ENCODE measurements around the gene FAM50B.
A peak's percentile ranks its signal among the peaks of the same experiment; 100 is the strongest.

FAM50B gene

DNA sequence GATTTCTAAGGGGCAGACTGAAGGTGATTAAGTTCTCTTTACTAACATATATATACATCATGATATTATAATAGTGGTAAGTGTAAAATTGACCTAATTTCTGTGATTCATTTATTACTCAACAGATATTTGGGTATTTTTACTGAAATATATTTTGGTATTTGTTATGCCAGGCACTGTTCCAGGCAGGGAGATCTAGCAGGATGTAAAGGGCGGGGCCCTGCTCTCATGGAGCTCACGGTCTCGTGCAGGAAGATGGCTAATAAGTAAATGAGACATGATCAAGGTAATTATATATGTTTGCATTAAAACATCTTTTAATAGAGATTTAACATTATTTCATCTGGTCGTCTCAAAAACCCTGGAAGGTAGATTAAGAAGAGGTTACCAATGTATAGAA lies 27.7 kb downstream of the FAM50B start:
- Histone ChIP-seq H2BK15ac (ENCODE audit: low read length) (no peak overlapping the region), H4K91ac (ENCODE audit: low read depth, low read length, poor library complexity) (no peak overlapping the region), H3K23ac (ENCODE audit: low read depth, low read length, poor library complexity) (no peak overlapping the region), H2BK120ac (ENCODE audit: low read depth, low read length) (no peak overlapping the region), H3K27ac (replicated peaks; ENCODE audit: low read length) (no peak overlapping the region), H3K9ac (ENCODE audit: low read depth, low read length, poor library complexity) (no peak overlapping the region), H3K27me3 (ENCODE audit: control insufficient read depth in 3 of 3, insufficient read depth in 3 of 3, low read depth in 1 of 3, low read length in 3 of 3) (peaks cover 0 to 2% (median 0%) of the 10 kb centered on the region in 3 experiments), H2BK5ac (ENCODE audit: low read length) (no peak overlapping the region), H3K14ac (ENCODE audit: low read length) (no peak overlapping the region), H3K4me3 (ENCODE audit: low read length in 2 of 2) (no peak overlapping the region), H3K4me1 (ENCODE audit: control insufficient read depth in 2 of 2, insufficient read depth in 1 of 2, low read depth in 1 of 2, low read length in 2 of 2) (no peaks in the 10 kb centered on the region), H3K79me1 (ENCODE audit: low read depth, low read length) (no peaks in the 10 kb centered on the region), H2AFZ (ENCODE audit: low read length) (no peak overlapping the region), H2BK12ac (ENCODE audit: low read length) (no peak overlapping the region), H2AK5ac (ENCODE audit: low read depth, low read length) (no peak overlapping the region), H3K4me2 (ENCODE audit: insufficient read depth, low read length, poor library complexity, severe bottlenecking) (no peak overlapping the region), H3K36me3 (replicated peaks in 1 of 2; ENCODE audit: control insufficient read depth in 2 of 2, insufficient read depth in 2 of 2, low read length in 2 of 2) (no peaks in the 10 kb centered on the region), H4K8ac (ENCODE audit: low read depth, low read length) (no peak overlapping the region), H3K18ac (ENCODE audit: low read length) (no peak overlapping the region), H3K9me3 (replicated peaks in 1 of 2; ENCODE audit: control insufficient read depth in 2 of 2, insufficient read depth in 1 of 2, low read depth in 1 of 2, low read length in 2 of 2) (peaks cover 0 to 3% of the 10 kb centered on the region in 2 donors), H3K4ac (ENCODE audit: low read length) (no peak overlapping the region)
- no peak for DNase-seq (ENCODE audit: low spot score)
- WGBS, 2 donors (ENCODE audit: extremely low coverage in 2 of 2, insufficient read length in 2 of 2, insufficient replicate concordance in 1 of 2) = no CpG with 5 or more reads among the region's 4 CpGs

DNA sequence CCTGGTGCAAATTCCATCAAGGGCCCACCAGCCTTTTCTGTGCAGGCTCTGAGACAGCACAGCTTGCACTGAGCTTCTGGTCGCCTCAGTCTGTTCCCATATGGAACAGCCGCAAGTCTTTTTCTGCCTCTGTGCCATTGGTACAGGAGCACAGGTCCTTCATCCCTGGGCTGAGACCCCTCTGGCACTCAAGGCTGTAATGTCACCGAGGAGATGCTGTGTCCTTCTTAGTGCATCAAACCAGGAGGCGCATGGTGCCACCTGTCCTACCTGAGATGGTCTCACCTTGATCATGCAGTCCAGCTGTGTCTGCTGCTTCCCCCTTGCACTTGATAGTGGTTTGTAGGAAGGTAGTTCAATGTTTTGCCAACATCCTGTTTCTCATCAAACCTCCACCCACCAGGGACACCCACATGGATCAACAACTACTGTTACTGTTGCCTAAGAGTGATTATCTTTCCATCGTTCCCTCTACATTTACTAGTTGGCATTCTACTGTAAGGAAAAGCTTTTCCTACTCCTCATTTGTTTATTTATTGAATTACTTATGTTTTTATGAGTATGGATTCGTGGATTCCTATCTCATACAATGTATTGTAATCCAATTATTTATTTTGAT lies 29.0 kb downstream of the FAM50B start:
- H3K23ac ChIP-seq (ENCODE audit: low read depth, low read length, poor library complexity) = no peak overlapping the region

DNA sequence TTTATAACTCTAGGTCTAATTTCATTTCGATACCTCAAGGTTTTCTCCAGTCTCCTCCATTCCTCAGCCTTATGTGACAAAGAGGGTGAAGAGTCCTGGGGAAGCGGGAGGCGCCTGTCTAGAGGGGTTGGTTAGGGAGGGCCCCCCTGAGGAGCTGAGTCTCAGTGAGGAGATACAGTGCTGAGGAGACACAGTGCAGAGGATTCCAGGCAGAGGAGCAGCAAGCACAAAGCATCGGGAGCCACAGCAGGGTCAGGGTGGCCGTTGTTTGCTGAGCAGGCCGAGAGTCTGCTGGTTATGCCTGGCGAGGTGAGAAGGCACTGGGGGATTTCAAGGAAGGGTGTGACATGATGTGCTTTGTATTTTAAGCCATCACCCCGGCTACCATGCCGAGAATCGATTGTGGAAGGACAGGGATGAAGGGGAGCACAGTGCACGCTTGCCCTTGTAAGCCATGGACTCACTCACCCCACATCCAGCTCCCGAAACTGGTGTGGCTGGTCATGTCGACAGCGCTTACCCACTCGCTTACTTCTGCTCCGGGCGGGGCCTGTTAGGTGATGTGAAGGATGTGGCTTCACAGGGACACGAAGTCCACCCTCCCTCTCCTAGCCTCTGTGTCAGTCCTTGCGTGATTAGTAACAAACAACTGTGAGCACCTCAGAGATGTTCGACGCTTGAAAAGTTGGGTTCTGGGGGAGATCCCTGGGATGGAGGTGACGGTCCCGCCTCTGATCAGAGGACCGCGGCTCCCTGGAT lies 30.2 kb downstream of the FAM50B start:
- WGBS, 2 donors (ENCODE audit: extremely low coverage in 2 of 2, insufficient read length in 2 of 2, insufficient replicate concordance in 1 of 2) = no CpG with 5 or more reads among the region's 25 CpGs

More for the DNA sequence above, 29.0 kb downstream of the FAM50B start:
- no peak for DNase-seq (ENCODE audit: low spot score)
- peaks cover 0 to 2% (median 0%) of the 10 kb centered on the region in 3 experiments for H3K27me3 ChIP-seq (ENCODE audit: control insufficient read depth in 3 of 3, insufficient read depth in 3 of 3, low read depth in 1 of 3, low read length in 3 of 3)
- no peak overlapping the region for H3K18ac ChIP-seq (ENCODE audit: low read length)
- H2BK5ac ChIP-seq (ENCODE audit: low read length) = no peak overlapping the region
- no peaks in the 10 kb centered on the region for H3K79me1 ChIP-seq (ENCODE audit: low read depth, low read length)
- H3K4me2 ChIP-seq (ENCODE audit: insufficient read depth, low read length, poor library complexity, severe bottlenecking) = no peak overlapping the region
- no peak overlapping the region for H2BK120ac ChIP-seq (ENCODE audit: low read depth, low read length)
- no peak overlapping the region for H2AFZ ChIP-seq (ENCODE audit: low read length)
- H2BK15ac ChIP-seq (ENCODE audit: low read length) = no peak overlapping the region
- no peak overlapping the region for H3K4ac ChIP-seq (ENCODE audit: low read length)
- H3K14ac ChIP-seq (ENCODE audit: low read length) = no peak overlapping the region
- H3K4me1 ChIP-seq (ENCODE audit: control insufficient read depth in 2 of 2, insufficient read depth in 1 of 2, low read depth in 1 of 2, low read length in 2 of 2) = no peaks in the 10 kb centered on the region
- H2AK5ac ChIP-seq (ENCODE audit: low read depth, low read length) = no peak overlapping the region
- H3K9me3 ChIP-seq (replicated peaks in 1 of 2; ENCODE audit: control insufficient read depth in 2 of 2, insufficient read depth in 1 of 2, low read depth in 1 of 2, low read length in 2 of 2) = peaks cover 0 to 3% of the 10 kb centered on the region in 2 donors
- no peak overlapping the region for H3K27ac ChIP-seq (replicated peaks; ENCODE audit: low read length)
- H4K91ac ChIP-seq (ENCODE audit: low read depth, low read length, poor library complexity) = no peak overlapping the region
- no peak overlapping the region for H2BK12ac ChIP-seq (ENCODE audit: low read length)
- no peak overlapping the region for H4K8ac ChIP-seq (ENCODE audit: low read depth, low read length)
- H3K9ac ChIP-seq (ENCODE audit: low read depth, low read length, poor library complexity) = no peak overlapping the region
- no peak overlapping the region for H3K4me3 ChIP-seq (ENCODE audit: low read length in 2 of 2)
- no CpG with 5 or more reads among the region's 6 CpGs for WGBS, 2 donors (ENCODE audit: extremely low coverage in 2 of 2, insufficient read length in 2 of 2, insufficient replicate concordance in 1 of 2)
- no peaks in the 10 kb centered on the region for H3K36me3 ChIP-seq (replicated peaks in 1 of 2; ENCODE audit: control insufficient read depth in 2 of 2, insufficient read depth in 2 of 2, low read length in 2 of 2)

DNA sequence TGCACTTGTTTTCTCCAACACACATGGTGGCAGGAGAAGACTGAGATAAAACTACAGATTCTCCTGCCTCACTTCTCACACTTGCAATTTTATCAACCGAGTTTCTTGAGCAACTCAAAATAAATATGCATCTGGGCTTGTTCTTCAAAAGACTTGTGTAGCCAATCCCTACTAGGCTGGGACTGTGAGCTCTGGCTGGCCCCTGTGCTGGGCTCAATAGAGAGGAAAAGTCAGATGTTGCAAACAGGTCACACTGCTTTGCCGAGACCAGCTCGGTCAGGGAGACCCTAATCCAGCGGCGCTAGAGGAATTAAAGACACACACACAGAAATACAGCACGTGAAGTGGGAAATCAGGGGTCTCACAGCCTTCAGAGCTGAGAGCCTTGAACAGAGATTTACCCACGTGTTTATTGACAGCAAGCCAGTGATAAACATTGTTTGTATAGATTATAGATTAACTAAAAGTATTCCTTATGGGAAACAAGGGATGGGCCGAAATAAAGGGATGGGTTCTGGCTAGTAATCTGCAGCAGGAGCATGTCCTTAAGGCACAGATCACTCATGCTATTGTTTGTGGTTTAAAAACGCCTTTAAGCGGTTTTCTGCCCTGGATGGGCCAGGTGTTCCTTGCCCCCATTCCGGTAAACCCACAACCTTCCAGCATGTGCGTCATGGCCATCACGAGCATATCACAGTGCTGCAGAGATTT lies 32.7 kb downstream of the FAM50B start:
- Histone ChIP-seq H3K27me3 (ENCODE audit: control insufficient read depth in 3 of 3, insufficient read depth in 3 of 3, low read depth in 1 of 3, low read length in 3 of 3) (peaks cover 0 to 2% (median 0%) of the 10 kb centered on the region in 3 experiments), H3K4ac (ENCODE audit: low read length) (no peak overlapping the region), H4K91ac (ENCODE audit: low read depth, low read length, poor library complexity) (no peak overlapping the region), H3K18ac (ENCODE audit: low read length) (no peak overlapping the region), H2BK12ac (ENCODE audit: low read length) (no peak overlapping the region), H2BK15ac (ENCODE audit: low read length) (no peak overlapping the region), H4K8ac (ENCODE audit: low read depth, low read length) (no peak overlapping the region), H3K4me1 (ENCODE audit: control insufficient read depth in 2 of 2, insufficient read depth in 1 of 2, low read depth in 1 of 2, low read length in 2 of 2) (peaks cover 6 to 14% of the 10 kb centered on the region in 2 donors), H2AFZ (ENCODE audit: low read length) (no peak overlapping the region), H2BK120ac (ENCODE audit: low read depth, low read length) (no peak overlapping the region), H3K27ac (replicated peaks; ENCODE audit: low read length) (no peak overlapping the region), H3K9ac (ENCODE audit: low read depth, low read length, poor library complexity) (no peak overlapping the region), H3K23ac (ENCODE audit: low read depth, low read length, poor library complexity) (no peak overlapping the region), H2BK5ac (ENCODE audit: low read length) (no peak overlapping the region), H3K14ac (ENCODE audit: low read length) (no peak overlapping the region), H2AK5ac (ENCODE audit: low read depth, low read length) (no peak overlapping the region), H3K79me1 (ENCODE audit: low read depth, low read length) (no peaks in the 10 kb centered on the region), H3K9me3 (replicated peaks in 1 of 2; ENCODE audit: control insufficient read depth in 2 of 2, insufficient read depth in 1 of 2, low read depth in 1 of 2, low read length in 2 of 2) (peaks cover 0 to 3% of the 10 kb centered on the region in 2 donors), H3K4me2 (ENCODE audit: insufficient read depth, low read length, poor library complexity, severe bottlenecking) (no peak overlapping the region), H3K36me3 (replicated peaks in 1 of 2; ENCODE audit: control insufficient read depth in 2 of 2, insufficient read depth in 2 of 2, low read length in 2 of 2) (no peaks in the 10 kb centered on the region), H3K4me3 (ENCODE audit: low read length in 2 of 2) (no peak overlapping the region)
- no CpG with 5 or more reads among the region's 13 CpGs for WGBS, 2 donors (ENCODE audit: extremely low coverage in 2 of 2, insufficient read length in 2 of 2, insufficient replicate concordance in 1 of 2)
- DNase-seq (ENCODE audit: low spot score) = no peak

More for the DNA sequence above, 30.2 kb downstream of the FAM50B start:
- Histone ChIP-seq H2BK5ac (ENCODE audit: low read length) (peak overlapping the region; percentile 69), H3K14ac (ENCODE audit: low read length) (no peak overlapping the region), H3K23ac (ENCODE audit: low read depth, low read length, poor library complexity) (peak overlapping the region; percentile 74), H3K9me3 (replicated peaks in 1 of 2; ENCODE audit: control insufficient read depth in 2 of 2, insufficient read depth in 1 of 2, low read depth in 1 of 2, low read length in 2 of 2) (peaks cover 0 to 3% of the 10 kb centered on the region in 2 donors), H3K9ac (ENCODE audit: low read depth, low read length, poor library complexity) (no peak overlapping the region), H2AK5ac (ENCODE audit: low read depth, low read length) (peak overlapping the region; percentile 53), H3K4me1 (ENCODE audit: control insufficient read depth in 2 of 2, insufficient read depth in 1 of 2, low read depth in 1 of 2, low read length in 2 of 2) (peaks cover 6 to 10% of the 10 kb centered on the region in 2 donors), H2BK12ac (ENCODE audit: low read length) (no peak overlapping the region), H3K18ac (ENCODE audit: low read length) (peak overlapping the region; percentile 18), H4K8ac (ENCODE audit: low read depth, low read length) (no peak overlapping the region), H3K4ac (ENCODE audit: low read length) (no peak overlapping the region), H3K4me3 (ENCODE audit: low read length in 2 of 2) (no peak overlapping the region), H2BK15ac (ENCODE audit: low read length) (peak overlapping the region; percentile 87), H4K91ac (ENCODE audit: low read depth, low read length, poor library complexity) (no peak overlapping the region), H2AFZ (ENCODE audit: low read length) (no peak overlapping the region), H3K27ac (replicated peaks; ENCODE audit: low read length) (no peak overlapping the region), H3K4me2 (ENCODE audit: insufficient read depth, low read length, poor library complexity, severe bottlenecking) (no peak overlapping the region), H2BK120ac (ENCODE audit: low read depth, low read length) (no peak overlapping the region), H3K27me3 (ENCODE audit: control insufficient read depth in 3 of 3, insufficient read depth in 3 of 3, low read depth in 1 of 3, low read length in 3 of 3) (peaks cover 0 to 2% (median 0%) of the 10 kb centered on the region in 3 experiments), H3K79me1 (ENCODE audit: low read depth, low read length) (no peaks in the 10 kb centered on the region), H3K36me3 (replicated peaks in 1 of 2; ENCODE audit: control insufficient read depth in 2 of 2, insufficient read depth in 2 of 2, low read length in 2 of 2) (no peaks in the 10 kb centered on the region)
- no peak for DNase-seq (ENCODE audit: low spot score)
